ENCODE results near the gene C11orf71. TPM values are rescaled to one million over a fixed set of nuclear protein-coding genes. Genes with fewer than 3 reads are reported as not detected.

Gene C11orf71
- total and polyA plus RNA-seq, 9 of the 15 experiments (the other 6 are each of a cell fraction or from before 2014, with no cell fraction given), result 2.9 to 15.1 (median 9.1) TPM

GRCh38 chr11:114439229-114440120, 39.2 kb upstream of the C11orf71 start, which contains the start of gene REXO2 (continued):
- TF ChIP-seq PKNOX1 (IDR thresholded peaks at IDR 0.05) (no peak), RNF2 (IDR thresholded peaks at IDR 0.05) (no peak), ZNF639 (CRISPR knock-in tag; conservative IDR thresholded peaks at IDR 0.05 in 1 of 2, IDR thresholded peaks at IDR 0.05 in 1 of 2) (peak in 1 of 2 experiments; percentile 48; a peak in 1 of 4 replicates), CSDE1 (IDR thresholded peaks at IDR 0.05) (no peak), CUX1 (CRISPR knock-in tag; IDR thresholded peaks at IDR 0.05) (no peak), ESRRA (IDR thresholded peaks at IDR 0.05; ENCODE audit: borderline replicate concordance, low read depth) (peak; percentile 87; the same call in 1 of the 2 replicates), HMG20A (CRISPR knock-in tag; conservative IDR thresholded peaks at IDR 0.05) (no peak), HNRNPL (IDR thresholded peaks at IDR 0.05; ENCODE audit: low read depth, low read length) (no peak), EHMT2 (IDR thresholded peaks at IDR 0.05) (no peak), ZNF668 (CRISPR knock-in tag; IDR thresholded peaks at IDR 0.05) (no peak), ZBTB49 (CRISPR knock-in tag; IDR thresholded peaks at IDR 0.05; ENCODE audit: borderline replicate concordance) (no peak), YBX1 (IDR thresholded peaks at IDR 0.05) (no peak), ZNF280B (CRISPR knock-in tag; IDR thresholded peaks at IDR 0.05) (no peak), ZNF408 (CRISPR knock-in tag; IDR thresholded peaks at IDR 0.05; ENCODE audit: low read depth) (no peak), SP1 (CRISPR knock-in tag; IDR thresholded peaks at IDR 0.05) (peak; percentile 69; the same call in 1 of the 2 replicates)
